ENCODE results near the gene POLR3H. TPM values are rescaled to one million over a fixed set of nuclear protein-coding genes. Genes with fewer than 3 reads are reported as not detected.

POLR3H gene
- total RNA-seq, 1 experiment from 2014 or later, result 26.6 TPM

DNA sequence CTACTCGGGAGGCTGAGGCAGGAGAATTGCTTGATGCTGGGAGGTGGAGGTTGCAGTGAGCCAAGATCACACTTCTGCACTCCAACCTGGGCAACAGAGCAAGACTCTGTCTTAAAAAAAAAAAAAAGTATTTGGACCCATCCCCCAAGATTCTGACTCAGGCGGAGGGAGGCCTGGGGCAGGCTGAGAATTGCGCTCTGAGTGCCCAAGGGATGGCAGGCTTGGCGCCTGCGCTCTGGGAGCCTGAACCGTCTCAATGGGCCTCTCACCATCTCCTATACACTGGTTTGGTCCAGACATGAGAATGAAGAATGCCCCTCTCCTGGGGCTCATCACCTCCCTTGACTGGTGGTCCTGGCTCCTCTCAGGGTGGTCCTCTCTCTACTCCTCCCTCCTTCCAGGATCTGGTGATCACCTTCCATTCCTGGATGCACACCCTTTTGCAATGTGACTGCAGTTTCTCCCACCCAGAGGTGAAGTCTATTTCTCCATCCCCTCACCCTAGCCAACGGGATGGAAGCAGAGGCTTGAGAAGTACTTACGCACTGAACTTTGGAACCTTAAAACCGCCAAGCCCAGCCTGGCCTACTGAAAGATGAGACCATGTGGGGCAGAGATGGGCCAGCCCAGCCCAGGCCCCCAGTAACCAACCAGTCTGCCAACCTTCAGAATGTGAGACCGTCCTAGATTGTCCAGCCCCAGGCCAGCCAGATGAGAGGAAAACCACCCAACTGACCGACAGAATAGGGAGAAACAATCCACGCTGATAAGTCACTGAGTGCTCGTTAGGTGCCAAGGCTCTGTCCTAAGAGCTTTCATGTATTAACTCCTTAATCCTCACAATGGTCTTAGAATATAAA lies 4.9 kb downstream of the POLR3H start:
- DNase-seq (ENCODE audit: low read depth), result no peak

DNA sequence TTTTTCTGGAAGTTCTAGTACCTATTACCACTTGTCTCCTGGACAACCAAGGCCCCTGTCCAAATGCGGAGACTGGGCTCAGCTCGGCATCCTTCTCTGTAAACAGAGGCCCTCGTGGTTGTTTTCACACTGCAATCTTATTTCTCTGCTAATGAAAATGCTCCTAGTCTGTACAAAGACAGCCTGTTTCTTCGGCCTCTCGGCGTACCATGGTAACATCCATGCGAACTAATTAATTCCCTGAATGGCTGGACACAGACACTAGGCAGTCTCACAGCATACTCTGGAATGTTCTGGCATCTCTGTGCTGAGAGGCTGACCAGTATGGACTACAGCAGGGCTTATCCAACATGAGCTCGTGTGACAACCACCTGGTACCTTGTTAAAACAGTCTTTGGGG lies 5.7 kb downstream of the POLR3H start:
- DNase-seq (ENCODE audit: low read depth), result no peak

DNA sequence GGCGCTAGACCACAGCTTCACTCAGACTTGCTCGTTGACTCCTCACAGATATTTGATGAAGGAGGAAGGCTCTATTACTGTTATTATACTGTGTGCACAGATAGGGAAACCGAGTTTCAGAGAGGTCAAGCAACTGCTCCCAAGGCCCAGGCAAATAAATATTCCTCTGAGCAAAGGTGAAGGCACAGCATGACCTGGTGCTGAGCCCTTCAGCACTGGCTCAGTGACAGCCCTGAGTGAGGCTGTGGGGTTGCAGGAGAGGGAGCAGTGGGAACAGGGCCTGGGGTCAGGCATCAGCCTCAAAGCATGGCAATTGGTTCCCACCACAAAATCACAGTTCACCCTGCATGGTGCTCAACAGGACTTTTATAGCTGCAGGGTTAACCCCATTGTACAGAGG lies 7.1 kb downstream of the POLR3H start:
- no peak for DNase-seq (ENCODE audit: low read depth)

DNA sequence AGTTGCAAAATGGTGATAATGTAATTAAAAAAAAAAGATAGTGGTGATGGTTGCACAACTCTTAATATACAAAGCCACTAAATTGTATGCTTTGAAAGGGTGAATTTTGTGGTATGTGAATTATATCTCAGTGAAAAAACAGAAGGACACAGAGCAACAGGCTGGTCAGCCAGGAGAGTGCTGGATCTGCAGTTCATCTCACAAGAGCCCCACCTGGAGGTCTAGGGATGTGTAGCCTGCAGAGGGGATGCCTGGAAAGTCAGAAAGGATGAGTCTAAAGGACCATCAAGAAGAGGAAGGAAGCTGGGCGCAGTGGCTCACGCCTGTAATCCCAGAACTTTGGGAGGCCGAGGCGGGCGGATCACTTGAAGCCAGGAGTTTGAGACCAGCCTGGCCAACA lies 9.0 kb downstream of the POLR3H start:
- DNase-seq (ENCODE audit: low read depth), result no peak

DNA sequence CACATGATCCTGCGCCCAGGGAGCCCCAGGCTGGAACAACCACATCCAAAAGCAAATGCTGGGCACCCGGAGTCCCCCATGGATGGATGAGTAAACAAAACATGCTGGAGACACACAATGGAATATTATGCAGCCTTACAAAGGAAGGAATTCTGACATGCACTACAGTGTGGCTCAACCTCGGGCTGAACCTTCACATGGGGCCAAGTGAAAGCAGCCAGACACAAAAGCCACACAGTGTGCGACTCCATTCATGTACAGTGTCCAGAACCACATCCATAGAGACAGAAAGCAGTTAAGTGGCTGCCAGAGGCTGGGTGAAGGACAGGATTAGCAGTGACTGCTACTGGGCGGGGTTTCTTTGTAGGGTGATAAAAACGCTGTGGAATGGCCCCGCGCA lies 10.1 kb downstream of the POLR3H start:
- DNase-seq (ENCODE audit: low read depth), result no peak

DNA sequence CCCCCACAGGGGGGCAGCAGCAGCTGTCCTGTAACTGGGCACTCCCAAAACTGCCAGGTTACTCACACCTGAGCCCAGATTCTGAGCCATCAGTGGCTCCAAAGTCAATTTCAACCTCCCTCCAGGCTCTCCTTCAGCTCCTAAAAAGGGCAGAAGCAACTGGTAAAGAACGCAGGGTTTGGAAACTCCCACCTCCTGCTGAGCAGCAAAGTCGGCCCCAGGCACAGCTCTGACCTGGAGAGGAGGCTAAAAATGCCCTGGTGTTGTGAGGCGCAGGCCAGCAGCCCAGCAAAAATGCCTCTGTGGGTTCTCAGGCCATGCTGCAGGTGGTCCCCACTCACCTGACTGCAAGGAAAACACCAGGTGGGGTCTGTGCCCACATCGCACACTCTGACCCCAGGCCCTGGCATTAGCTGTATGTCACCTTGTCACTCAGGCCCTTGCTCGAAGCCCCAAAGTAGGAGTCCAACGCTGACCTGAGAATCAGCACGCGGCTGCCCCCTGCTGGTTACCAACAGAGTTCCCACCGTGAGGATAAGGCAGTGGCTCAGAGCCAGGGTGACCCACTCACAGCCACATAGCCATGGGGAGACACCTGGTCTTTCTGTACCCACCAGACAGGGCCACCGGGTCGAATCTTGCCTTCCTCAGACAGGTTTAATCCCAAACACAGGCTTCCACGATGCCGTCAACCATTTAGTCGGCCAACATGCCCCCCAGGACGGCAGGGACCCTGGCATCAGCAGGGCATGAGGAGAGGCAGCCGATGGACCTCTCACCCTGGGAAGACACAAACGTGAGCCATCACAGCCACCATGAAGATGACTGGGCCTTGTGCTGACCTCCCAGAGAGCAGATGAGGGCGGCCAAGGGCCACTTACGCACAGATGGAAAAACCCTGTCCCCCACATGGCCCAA lies 11.1 kb downstream of the POLR3H start:
- DNase-seq (ENCODE audit: low read depth), result peak; percentile 52

DNA sequence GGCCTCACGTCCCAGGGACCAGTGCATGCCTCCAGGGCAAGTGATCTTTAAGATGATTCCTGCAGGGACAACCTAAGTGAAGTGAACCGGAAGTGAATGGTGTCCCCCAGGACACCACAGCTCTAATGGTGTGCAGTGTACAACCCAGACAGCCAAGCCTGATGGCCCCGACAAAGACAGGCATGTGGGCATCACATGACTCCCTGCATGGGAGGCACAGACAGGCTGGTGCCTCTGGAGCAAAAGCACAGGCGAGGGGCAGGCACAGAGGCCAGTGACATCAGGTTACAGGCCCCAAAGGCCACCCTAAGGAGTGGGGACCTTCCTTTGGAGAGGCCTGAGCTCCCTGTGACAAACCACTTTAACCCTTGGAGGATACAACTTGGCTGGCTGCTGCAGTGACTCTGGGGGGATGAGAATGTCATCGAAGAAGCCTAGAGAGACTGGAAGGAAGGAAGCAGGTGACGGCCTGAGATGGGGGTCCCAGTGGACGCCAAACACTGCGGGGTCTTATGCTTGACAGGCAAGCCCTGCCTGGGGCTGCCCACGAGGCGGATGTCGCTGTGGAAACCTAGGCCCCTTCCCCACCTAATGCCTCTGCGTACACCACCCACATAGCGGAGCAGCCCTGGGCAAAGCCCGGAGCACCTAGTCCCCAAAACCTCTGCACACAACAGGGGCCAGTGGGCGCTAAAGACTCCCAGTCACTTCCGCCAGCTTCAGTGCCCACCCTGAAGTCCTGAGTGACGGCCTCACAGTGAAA lies 12.4 kb downstream of the POLR3H start:
- DNase-seq (ENCODE audit: low read depth), result no peak

DNA sequence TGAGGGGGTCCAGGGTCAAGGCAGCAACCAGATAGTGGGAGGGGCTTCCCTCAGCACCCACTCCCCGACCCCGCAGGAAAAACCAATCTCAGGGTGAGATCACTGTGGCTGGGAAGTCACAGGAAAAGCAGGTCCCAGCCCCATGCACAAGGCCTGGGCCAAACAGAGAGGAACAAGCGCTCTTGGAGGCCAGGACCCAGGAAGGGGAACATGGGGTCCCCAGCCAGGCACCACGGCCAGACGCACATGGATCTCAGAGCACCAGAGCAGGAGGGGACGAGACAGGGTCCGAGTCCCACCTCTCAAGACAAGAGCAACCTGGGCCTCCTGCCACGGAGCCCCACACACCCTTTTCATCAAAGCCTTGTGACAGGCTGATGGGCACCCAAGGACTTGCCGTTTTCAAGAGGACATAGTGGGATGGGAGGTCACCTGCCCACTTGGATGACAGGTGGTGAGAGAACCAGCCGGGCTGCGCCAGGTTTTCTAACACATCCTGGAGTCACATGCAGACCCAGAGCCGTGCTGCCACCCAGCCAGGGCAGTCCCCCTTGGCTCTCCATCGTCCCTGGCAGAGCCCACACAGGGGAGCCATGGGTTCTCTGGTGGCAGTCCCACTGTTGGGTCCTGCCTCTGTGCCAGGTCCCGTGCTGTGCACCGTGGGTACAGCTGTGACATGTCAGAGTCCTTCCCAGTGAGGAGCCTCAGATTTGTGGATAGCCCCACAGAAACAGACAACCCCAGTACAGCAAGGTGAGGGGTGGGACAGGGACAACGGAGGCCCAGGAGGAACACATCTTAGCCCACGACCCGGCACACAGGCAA lies 13.2 kb downstream of the POLR3H start:
- no peak for DNase-seq (ENCODE audit: low read depth)

DNA sequence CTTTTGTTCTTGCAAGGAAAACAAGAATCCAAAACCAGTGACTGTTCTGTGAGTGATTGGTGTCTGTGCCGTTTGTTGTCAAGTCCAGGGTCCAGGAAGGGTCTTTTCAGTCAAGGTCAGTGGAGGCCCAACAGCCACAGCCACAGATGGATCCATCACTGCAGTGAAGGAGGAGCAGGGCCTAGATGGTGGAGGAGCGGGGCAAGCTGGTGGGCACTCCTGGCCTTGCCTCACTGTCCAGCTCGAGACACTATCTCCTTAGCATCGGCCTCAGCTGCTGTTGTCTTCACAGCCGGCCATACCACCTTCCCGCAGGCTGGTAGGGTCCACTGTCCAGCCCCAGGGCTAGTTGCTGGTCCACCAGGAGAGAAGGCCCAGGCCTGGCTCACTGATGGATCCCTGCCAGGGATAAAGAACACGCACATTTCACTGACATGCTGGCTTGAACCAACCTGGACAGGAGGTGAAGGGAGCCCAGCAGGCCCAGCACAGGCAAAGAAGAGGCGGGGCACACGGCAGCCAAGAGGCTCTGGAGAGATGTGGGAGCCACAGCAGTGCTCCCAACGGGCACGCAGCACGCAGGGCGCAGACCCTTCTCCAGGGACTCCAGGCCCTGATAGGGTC lies 15.2 kb downstream of the POLR3H start:
- no peak for DNase-seq (ENCODE audit: low read depth)

DNA sequence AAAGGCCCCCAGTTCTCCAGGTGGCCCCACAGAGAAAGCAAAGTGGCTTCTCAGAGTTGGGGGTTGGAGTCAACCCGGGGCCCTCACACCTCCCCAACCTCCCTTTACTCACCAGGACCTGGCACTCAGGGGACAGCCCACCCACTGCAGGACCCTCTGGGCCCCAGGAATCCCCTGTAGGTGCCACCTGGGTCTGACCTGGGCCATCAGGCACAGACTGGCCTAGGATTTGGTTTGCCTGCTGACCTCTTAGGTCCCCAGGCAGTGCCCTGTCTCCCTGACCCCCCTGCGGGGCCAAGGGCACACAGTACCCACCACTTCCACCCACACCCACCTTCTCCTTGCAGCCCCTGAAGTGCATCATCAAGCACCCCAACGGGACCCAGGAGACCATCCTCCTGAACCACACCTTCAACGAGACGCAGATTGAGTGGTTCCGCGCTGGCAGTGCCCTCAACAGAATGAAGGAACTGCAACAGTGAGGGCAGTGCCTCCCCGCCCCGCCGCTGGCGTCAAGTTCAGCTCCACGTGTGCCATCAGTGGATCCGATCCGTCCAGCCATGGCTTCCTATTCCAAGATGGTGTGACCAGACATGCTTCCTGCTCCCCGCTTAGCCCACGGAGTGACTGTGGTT lies 16.0 kb downstream of the POLR3H start:
- no peak for DNase-seq (ENCODE audit: low read depth)

DNA sequence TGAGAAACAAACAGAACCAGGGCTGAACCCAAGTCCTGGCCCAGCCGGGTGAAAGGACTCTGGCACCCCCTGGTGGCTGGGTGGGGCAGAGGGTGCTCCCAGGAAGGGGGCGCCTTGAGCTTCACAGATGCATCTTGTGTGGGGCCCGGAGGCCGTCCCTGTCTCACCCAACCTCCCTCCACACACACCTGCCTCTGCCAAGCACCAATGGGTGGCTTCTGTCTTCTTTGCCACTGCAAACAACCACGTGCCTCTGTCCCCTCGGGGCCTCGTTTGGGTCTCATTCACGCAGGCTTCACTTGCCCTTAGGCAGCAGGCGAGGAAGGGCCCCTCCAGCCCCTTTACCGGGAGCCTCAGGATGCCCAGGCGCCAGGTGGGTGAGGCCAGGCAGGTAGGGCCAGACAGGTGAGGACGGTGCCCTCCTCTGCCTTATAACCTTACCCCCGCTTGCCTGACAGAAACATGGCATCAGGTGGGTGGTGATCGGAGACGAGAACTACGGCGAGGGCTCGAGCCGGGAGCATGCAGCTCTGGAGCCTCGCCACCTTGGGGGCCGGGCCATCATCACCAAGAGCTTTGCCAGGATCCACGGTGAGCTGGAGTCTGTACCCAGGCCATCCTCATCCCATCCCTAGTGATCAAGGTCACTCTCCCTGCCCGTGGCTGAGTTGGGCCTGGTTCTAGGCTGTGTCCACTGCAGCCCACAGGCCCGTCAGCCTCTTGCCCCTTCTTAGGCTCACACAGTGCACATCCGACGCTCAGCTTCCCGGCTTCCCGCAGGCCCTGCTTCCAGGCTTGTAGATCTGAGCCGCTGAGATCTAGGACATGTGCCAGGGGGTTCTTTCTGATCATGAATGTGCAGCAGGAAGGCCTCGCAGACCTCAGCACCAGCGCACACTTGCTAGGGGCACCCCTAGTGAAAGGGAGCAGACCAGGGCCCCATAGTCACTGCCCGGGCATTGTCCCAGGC lies 17.2 kb downstream of the POLR3H start:
- DNase-seq (ENCODE audit: low read depth), result no peak

DNA sequence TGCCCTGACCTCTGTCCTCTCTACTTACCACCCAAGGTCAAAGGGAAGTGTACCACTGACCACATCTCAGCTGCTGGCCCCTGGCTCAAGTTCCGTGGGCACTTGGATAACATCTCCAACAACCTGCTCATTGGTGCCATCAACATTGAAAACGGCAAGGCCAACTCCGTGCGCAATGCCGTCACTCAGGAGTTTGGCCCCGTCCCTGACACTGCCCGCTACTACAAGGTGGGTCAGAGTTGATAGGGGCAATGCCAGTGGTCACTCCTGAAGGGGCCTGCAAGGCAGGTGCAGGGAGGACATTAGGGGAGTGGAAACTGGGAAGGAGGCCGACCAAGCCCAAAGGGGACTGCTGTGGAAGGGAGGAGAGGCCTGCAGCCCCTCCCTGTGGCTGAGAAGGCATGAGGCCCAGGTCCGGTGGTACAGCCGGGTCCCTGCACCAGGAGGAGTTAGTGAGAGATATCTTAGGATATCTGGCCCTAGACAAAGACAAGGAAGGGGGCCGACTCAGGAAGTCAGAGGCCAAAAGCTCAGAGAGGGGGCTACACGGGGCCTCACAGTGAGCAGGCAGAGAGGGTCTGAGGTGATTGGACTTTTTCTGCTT lies 17.9 kb downstream of the POLR3H start:
- DNase-seq (ENCODE audit: low read depth), result no peak

DNA sequence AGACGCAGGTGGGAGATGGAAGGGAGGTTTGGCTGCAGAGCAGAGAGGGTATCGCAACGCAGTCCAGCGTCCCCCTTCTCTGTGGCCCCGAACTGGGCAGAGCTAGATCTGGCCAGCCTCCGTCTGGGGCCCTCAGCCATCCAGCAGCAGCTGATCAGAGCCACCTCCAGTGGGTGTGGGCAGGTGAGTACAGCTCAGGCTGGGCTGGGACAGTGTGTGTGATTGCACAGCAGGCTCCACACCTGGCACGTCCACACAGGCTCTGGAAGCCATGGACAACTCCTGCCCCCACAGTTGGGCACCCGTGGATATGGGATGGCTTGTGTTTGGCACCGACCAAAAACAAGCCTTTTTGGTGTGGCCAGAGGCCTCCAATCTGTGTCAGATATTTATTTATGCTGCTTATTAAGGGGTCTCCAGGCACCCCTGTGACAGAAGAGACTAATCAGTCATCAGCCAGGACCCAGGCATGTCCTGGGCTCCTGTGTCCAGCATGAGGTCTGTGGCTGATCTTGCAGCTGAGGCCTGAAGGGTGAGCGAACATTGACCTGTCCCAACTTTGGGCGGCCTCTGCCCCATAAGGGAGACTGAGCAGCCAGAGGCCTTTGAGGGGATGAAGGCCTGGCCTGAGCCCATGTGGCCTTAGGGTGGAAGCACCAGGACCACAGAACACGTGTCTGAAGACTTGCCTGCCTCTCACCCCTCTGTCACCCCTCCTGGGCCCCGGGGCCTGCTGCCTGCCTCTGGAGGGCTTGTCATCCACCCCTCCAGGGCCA lies 18.6 kb downstream of the POLR3H start:
- DNase-seq (ENCODE audit: low read depth), result no peak

DNA sequence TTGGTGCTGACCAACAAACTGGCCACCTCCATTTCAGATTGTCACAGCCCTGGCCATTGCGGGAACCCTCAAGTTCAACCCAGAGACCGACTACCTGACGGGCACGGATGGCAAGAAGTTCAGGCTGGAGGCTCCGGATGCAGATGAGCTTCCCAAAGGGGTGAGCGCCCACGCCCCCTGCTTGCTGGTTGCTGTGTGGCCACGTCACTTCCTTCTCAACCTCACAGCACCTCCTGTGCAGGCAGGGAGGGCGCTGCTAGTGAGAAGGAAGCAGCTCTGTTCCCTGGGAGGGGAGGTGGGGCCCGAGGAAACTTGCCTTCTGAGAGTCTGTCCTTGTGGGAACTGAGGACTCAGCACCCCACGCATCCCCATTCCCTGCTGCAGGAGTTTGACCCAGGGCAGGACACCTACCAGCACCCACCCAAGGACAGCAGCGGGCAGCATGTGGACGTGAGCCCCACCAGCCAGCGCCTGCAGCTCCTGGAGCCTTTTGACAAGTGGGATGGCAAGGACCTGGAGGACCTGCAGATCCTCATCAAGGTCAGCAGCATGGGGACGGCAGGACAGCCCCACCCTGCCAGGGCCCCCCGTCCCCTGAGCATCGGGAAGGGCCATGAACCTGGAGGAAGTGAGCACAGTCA lies 19.3 kb downstream of the POLR3H start:
- DNase-seq (ENCODE audit: low read depth), result no peak

DNA sequence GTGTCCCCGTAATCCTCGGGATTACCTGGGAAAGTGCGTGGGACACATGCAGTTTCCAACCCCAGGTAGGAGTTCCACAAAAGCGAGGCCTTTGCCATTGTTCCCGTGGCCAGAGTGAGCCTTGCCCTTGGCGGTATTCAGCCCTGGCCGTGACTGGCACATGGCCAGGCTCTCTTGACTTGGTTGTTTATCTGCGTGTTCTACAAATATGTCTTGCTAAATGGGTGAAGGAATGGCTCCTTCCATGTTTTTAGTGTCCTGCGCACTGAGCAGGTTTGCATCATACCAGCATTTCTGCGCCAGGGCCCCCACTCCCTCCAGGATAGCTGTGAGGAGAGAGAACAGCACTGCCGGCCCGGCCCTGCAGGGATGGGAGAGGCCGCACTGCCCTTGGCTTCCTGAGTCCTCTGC lies 20.0 kb downstream of the POLR3H start:
- no peak for DNase-seq (ENCODE audit: low read depth)

DNA sequence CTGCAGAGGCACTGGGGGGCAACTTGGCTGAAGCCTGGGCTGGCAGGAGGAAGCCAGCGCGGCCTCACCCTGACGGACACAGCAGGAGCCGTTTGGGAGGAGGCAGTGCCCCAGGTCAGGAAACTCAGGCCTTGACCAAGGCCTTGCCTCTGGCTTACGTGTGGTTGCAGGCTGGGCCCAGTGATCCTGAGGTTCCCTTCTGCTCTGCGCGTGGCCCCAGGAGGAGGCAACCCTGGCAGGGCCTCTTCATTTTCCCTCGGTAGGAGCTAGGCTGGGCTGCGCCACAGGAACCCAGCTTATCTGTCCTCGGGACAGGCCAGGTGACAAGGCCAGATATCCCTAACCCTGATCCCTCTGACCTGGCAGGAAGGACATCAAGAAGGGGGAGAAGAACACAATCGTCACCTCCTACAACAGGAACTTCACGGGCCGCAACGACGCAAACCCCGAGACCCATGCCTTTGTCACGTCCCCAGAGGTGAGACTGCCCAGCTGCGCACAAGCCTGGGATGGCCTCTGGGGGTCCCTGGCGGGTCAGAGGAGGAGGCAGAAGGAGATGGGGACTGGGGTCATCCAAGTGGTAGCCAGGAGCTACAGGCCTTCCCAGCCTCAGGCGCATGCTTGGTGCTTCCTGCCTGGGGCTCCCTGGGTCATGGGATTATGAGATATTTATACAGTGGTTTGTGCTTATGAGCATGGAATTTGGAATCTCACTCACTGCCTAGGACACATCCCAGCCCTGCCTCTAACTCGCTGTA lies 20.6 kb downstream of the POLR3H start:
- no peak for DNase-seq (ENCODE audit: low read depth)
